CD4-positive, alpha-beta T cell treated with Interleukin-17A for 4 hours (primary cell): ENCODE measurements around the gene PARS2.
"Not testable (repeated sequence)": the region's sequence is repeated elsewhere in the genome, so short reads cannot be mapped to it uniquely, and the experiment has no call there.

Experiments
- DNase-seq: peaks from one replicate; pipeline ENCODE4 v3.0.0-alpha.2; 2020; ENCODE audit warnings: mixed read lengths

The PARS2 gene

GRCh38 chr1:54798769-54799641, 34.7 kb upstream of the PARS2 start:
- DNase-seq: peak; percentile 22

- no peak for DNase-seq
Observed at GRCh38 chr1:54798206-54798605, 33.9 kb upstream of the PARS2 start.

- DNase-seq: no peak
Observed at GRCh38 chr1:54796902-54797301, 32.6 kb upstream of the PARS2 start.

- no peak for DNase-seq
Observed at GRCh38 chr1:54795841-54796468, 31.6 kb upstream of the PARS2 start.

GRCh38 chr1:54795356-54795665, 31.0 kb upstream of the PARS2 start:
- DNase-seq: no peak

DNA sequence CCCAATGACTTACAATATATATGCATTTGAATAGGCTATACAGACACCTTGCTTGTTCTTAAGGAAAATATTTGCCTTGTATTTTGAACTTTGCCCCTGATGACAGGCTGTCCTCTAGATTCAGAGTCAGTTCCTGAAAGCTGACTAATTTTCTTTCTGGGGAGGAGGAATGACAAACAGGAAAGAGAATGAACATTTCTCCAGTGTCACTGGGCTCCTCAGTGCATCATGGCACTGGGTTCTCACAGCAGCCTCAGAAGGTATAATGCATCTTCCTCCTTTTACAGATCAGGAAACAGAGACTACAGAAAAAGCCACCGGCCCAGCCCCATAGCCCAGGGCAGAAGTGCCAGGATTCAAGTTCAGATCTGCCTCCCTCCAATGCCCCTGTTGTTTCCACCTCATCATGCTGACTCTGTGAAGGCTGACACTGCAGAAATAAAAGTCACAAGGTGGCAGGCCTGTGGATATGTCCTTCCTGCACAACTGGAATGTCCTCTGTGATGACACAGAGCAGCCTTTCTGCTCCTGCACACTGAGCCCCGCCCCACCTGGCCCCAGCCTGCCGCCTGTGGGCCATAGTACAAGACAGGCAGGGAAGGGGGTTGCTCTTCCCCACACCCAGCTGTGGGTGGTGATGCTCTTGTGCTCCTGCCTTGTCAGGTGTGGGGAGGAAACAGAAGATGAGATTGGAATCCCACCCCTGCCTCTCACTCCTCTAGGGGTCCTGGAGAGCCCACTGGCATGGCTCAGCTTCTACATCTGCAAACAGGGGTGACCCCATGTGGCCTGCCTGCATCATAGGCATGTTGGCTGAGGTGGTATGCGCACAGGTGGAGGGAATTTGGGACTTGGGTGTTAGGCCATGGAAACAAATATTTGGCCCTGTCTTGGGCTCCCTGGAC, 30.4 kb upstream of the PARS2 start:
- DNase-seq: no peak

GRCh38 chr1:54792686-54793282, 28.5 kb upstream of the PARS2 start:
- no peak for DNase-seq

DNA sequence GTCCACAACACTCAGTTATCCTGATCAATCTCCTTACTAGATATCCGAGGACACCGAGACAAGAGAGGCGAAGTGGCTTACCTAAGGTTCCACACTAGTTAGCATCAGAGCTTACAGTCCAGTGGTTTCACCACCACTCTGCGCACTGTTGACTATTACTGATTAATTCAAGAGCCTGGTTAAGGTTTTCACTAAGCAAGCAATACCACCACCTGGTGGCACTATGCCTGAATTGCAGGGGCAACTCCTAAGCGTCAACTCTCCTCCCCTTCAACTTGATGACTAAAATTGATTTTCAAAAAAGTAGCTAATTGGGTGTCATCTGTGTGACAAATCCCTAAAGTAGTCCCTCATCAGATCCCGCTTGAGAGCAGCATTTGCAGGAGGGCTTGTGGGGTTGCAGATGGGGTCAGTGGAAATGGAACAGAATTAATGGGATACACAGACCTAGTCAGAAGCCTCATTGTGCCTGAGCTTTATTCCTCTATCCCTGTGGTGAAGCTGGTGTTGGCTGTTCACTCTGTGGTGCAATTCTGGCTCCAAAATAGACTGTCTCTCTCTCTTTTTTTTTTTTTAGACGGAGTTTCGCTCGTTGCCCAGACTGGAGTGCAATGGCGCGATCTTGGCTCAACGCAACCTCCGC, 27.7 kb upstream of the PARS2 start:
- DNase-seq: peak; percentile 40

- DNase-seq: no peak
Observed at GRCh38 chr1:54788459-54788858, 24.1 kb upstream of the PARS2 start.

GRCh38 chr1:54787604-54788003, 23.3 kb upstream of the PARS2 start:
- DNase-seq: no peak

DNA sequence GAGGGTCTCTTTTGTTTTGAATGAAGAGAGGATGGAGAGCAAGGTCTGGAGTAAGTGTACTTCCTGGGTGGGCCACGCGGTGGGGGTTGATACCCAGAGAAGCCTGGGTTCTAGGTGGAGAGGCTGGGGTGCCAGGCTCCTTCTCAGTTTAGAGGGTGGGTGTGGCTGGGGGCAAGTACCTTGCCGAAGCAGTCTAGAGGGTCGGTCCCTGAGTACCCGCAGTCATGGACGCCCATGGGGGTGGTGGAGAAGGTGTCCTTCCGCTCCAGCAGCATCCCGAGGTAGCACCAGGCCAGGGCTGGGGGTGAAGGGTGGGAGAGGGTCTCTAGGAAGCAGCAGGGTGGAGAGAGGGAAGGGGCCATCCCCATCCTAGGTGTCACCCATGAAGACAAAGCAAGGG, 22.5 kb upstream of the PARS2 start:
- no peak for DNase-seq

DNA sequence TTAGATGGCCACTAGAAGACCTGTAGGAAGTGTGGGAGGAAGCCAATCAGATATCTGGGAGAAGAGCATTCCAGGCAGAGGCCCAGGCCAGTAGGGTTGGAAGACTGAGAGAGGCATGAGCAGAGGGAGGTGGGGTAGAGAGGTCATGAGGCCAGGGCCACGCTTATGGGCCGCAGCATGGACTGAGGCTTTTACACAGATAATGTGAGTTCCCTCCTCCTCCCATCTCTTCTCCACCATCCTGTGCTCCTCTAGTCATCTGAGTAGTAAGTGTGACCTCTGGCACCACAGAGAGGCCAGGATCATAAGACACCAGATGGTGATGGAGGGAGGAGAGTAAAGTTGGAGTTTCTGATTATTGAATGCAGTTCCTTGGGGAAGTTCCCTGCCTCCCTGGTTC, 19.7 kb upstream of the PARS2 start:
- no peak for DNase-seq

- no peak for DNase-seq
Observed at GRCh38 chr1:54782588-54782987, 18.3 kb upstream of the PARS2 start.

GRCh38 chr1:54782156-54782555, 17.8 kb upstream of the PARS2 start:
- no peak for DNase-seq

GRCh38 chr1:54781023-54781723, 16.9 kb upstream of the PARS2 start:
- DNase-seq: no peak

GRCh38 chr1:54777431-54777830, 13.1 kb upstream of the PARS2 start:
- DNase-seq: no peak

DNA sequence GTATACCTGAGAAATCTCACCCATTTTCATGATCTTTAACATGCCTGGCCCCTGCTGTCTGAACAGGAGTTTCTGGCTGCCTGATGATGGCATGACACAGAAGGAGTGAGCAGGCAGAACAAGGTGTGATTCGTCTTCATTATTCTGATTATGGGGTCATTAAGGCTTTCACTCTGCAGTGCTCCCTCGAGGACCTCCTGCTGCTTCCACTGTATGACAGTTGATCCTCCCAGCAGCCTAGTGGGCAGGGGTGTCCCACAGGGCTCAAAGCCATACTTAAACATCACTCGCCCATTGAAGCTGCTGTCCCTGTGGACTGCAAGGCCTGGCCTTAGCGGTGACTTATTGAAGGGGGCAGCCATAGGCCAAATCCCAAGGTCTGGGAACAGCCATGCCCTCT, 12.7 kb upstream of the PARS2 start:
- DNase-seq: no peak

DNA sequence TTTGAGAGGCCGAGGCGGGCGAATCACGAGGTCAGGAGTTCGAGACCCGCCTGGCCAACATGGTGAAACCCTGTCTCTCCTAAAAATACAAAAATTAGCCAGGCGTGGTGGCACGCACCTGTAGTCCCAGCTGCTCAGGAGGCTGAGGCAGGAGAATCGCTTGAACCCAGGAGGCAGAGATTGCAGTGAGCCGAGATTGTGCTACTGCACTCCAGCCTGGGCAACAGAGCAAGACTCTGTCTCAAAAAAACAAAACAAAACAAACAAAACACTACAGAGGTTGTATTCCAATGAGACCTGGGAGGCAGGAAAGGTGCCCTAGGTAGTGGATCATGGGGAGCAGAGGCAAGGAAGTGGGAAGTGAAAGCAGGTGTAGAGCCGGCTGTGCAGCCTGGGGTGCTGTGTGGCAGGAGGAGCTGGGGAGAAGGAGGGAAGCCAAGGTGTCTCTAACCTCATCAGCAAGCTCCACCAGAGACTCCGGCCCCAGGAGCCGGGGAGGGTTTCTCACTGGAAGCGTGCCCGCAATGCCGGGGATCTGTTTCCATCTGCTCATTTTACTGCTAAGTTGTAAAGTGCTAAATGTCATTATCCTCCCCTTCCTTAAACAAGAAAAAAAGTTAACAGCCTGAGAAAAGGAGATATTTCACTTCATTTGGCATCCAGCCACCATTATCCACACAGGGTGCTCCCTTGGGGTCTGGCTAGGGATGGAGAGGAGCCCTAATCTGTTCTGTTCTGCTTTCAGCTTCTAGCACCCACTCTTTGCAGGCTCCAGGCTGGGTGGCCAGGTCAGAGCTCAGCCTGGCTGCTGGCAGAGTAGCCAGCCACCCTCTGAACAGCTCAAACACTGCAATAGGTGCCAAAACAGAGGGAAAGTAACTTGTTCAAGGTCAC, 11.8 kb upstream of the PARS2 start:
- not testable (repeated sequence) for DNase-seq

DNA sequence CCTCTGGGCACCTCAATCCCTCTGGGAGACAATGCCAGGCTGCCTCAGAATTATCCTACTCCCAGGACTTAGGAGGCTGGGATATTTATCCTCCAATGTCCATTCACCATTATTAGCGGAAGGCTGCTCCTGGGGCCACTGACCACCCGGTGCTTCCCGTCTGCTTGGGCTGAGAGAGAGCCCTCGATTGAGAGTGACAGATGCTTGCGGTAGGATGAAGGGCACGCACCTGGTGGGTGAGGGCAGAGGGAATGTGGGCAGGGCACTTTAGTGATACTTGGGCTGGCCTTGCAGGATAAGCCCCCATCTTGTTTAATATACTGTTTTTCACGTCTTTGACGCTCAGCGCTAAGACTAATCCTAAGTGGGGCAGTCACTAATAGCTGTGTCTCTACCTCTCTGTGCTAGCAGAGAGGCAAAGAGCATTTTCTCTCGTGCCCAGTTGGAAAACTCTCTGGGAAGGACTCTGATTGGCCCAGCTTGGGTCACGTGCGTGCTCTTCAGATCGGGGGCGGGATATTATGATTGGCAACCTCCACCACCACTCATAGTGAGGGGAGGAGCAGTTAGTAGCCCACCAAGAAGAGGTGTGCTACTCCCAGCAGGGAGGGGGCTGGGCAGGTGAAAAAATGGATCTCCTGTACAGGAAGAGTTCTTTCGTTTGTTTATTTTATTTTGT, 10.6 kb upstream of the PARS2 start:
- no peak for DNase-seq

DNA sequence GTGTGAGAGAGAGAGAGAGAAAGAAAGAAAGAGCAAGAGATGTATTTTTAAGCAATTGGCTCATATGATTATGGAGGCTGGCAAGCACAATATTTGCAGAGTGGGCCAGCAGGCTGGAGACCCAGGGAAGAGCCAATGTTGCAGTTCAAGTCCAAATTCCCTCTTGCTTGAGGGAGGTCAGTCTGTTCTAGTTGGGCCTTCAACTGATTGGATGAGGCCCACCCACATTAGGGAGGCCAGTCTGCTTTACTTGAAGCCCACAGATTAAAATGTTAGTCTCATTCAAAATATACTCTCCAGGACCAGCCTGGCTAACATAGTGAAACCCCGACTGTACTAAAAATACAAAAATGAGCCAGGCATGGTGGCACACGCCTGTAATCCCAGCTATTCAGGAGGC, 8.6 kb upstream of the PARS2 start:
- DNase-seq: no peak
